Effector CD4-positive, alpha-beta T cell (primary cell): ENCODE measurements around the gene JPH3.

ENCODE experiments used
- DNase-seq: peaks from one replicate; pipeline ENCODE4 v3.0.0-alpha.2; 2020

The JPH3 gene

GRCh38 chr16:87601401-87601981, 817 bp upstream of the JPH3 start:
- no peak for DNase-seq

- no peak for DNase-seq
Observed at GRCh38 chr16:87602821-87603683, 744 bp downstream of the JPH3 start.

DNA sequence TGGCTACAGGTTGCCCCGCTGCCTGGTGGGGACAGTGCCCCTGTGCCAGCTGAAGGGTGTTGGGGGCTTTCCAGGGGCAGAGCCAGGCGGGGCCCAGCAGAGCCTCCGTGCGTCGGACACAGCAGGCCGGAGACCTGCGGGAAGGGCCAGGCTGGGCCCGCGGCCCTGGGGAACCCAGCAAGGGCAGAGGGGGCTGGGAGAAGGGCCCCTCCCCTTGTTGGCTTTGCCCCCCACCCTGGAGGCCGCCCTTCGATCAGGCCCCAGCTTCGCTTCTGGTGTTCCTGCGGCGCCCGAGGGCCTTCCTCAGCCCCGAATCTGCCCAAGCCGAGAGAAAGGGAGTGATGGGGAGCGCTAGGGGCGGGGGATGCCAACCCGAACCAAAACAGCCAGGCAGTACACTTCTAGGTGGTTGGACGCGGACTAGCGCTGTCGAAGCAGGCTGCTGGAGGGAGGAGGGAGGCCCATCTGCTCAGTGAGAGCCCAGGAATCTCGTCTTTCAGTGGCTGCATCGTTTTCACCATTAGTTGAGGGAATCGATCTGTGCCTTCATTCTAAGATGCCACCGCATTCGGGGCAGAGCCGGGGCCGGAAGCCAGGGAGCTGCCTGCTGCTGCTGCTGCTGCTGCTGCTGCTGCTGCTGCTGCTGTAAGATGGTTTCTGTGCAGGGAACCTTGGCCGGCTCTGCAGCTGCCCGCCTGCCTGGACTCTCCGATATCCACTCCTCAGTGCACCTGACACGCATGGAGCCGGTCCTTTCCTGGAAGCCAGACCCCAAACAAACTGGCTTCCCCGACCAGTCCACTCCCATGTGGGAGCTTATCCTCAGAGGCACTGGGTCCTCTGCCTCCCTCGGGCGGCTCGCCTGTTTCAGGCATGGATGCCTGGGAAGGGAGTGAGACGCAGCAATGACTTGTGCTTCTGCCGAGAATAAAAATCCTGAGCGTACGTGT, 1.7 kb downstream of the JPH3 start:
- DNase-seq, result no peak

GRCh38 chr16:87604634-87605111, 2.4 kb downstream of the JPH3 start:
- no peak for DNase-seq

DNA sequence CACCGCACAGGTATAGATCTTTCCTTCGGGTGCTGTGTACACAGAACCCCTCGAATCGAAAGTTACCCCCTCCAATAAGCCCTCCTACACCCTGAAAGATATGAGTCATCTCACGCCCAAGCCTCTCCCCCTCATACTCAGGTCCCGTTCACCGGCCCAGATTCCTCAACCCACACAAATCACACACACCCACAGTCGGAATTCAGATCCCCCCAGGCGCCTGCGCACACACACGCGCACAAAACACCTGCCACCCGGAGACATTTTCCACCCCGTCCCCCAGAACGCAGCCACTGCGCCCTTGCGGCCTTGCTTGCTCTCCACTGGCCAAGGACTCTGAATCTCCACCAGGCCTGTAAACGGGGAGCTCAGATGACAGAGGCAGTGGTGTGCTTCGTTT, 4.9 kb downstream of the JPH3 start:
- DNase-seq, result no peak

GRCh38 chr16:87607871-87608270, 5.6 kb downstream of the JPH3 start:
- no peak for DNase-seq

DNA sequence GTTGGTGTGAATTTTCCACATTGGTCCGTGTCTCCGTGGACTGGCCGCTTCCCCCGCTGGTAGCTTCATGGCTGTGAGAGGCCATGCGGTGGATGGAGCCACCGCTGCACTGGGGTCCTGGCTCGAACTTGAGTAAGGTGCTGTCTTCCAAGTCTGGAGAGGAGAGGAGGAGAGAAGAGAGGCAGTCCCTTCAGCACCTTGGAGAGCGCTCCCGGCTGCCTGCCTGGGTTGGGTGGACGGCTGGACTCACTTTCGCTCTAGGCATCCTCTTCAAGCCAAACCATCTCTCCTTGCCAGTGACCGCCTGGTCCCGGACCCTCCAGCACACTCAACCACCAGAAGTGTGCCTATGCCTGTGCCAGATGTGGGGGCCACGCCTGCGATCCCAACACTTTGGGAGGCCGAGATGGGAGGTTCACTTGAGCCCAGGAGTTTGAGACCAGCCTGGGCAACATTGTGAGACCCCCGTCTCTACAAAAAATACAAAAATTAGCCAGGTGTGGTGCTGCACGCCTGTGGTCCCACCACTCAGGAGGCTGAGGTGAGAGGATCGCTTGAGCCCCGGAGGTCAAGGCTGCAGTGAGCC, 6.2 kb downstream of the JPH3 start:
- peak; percentile 19 for DNase-seq

DNA sequence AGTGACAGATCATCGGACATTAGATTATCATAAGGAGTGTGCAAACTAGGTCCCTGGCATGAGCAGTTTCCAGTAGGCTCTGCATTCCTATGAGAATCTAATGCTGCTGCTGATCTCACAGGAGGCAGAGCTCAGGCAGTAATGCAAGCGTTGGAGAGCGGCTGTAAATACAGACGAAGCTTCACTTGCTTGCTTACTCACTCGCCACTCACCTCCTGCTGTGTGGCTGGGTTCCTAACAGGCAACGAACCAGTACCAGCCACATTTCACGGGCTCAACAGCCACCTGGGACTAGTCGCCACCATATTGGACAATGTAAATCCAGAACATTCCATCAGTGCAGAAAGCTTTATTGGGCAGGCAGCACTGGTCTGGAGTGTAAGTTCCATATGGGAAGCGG, 7.7 kb downstream of the JPH3 start:
- no peak for DNase-seq

DNA sequence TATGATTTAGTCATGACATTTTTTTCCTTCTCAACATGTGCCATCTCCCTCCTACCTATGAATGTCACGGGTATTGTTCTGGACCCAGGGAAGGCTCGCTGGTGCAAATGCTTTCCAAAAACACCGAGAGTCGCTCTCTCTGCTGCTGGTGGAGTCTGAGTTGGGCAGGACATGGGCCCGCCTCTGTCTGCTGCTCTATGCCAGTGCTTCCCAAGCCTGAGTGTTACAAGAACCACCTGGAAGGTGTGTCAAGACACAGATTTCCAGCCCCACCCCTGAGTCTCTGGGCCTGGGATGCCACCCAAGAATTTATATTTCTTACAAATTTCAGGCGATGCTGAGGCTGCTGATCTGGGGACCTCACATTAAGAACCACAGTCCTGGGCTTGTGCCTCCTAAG, 9.1 kb downstream of the JPH3 start:
- no peak for DNase-seq

- no peak for DNase-seq
Observed at GRCh38 chr16:87613961-87614360, 11.7 kb downstream of the JPH3 start.

GRCh38 chr16:87615621-87616041, 13.3 kb downstream of the JPH3 start:
- DNase-seq, result no peak

- no peak for DNase-seq
Observed at GRCh38 chr16:87616556-87616955, 14.2 kb downstream of the JPH3 start.

- no peak for DNase-seq
Observed at GRCh38 chr16:87618216-87618615, 15.9 kb downstream of the JPH3 start.

- no peak for DNase-seq
Observed at GRCh38 chr16:87619360-87620200, 17.3 kb downstream of the JPH3 start.

- DNase-seq, result no peak
Observed at GRCh38 chr16:87620201-87620495, 17.8 kb downstream of the JPH3 start.

DNA sequence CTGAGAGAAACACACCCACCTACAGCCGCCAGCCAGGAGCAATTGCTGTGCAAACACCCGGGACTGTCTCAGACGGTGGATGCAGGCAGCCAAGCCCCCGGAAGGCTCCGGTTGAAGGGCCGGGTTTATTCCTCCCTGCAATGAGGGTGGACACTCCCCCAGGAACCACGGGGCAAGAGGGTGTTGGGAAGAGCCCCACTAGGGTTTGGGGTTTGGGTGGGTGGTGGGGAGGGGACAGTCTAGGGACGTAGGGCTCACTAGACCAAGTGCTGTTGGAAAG, 19.2 kb downstream of the JPH3 start:
- DNase-seq, result no peak

GRCh38 chr16:87621976-87622713, 19.8 kb downstream of the JPH3 start:
- no peak for DNase-seq

GRCh38 chr16:87622756-87623319, 20.5 kb downstream of the JPH3 start:
- DNase-seq, result no peak

DNA sequence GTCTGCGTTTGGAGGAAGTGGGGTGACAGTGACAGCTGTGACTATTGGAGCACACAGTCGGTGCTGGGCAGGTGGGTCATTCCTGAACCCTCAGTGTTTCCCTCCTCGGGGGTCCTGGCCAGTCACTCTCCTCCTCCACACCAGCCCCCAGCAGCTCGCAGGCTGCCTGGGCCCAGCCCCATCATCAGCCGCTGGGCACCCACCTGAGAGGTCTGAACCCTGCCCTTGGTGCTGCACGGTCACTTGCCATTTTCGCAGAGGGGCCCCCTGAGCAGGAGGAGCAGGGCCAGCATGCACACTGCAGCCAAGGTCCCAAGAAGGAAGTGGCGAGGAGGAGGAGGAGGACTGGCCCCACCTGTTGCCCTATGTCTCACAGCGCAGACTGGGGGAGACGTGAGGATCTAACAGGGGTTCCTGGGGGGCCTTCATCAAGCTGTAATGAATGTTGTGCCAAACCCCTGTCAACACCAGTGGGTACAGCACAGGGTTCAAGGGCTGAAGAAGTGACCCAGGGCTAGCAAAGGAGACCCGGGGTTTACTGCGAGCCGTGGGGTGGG, 23.0 kb downstream of the JPH3 start:
- DNase-seq, result no peak

DNA sequence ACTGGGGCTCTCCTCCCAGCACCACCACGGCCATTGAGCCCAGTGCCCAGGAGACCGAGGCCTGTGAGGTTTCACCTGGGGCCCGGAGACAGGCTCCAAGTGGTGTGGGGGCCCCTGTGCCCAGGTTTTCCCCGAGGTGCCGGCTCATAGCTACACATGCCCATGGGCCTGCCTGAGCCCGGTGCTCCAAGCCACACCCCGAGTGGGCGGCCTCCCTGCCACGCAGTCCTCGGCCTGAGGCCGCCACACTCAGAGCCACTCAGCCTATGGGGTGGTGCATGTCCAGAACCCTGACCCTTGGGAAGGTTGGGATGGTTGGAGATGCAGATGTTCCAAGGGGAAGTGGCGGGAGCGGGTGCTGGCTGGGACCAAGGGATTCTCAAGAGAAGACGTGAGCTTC, 24.1 kb downstream of the JPH3 start:
- DNase-seq, result no peak

DNA sequence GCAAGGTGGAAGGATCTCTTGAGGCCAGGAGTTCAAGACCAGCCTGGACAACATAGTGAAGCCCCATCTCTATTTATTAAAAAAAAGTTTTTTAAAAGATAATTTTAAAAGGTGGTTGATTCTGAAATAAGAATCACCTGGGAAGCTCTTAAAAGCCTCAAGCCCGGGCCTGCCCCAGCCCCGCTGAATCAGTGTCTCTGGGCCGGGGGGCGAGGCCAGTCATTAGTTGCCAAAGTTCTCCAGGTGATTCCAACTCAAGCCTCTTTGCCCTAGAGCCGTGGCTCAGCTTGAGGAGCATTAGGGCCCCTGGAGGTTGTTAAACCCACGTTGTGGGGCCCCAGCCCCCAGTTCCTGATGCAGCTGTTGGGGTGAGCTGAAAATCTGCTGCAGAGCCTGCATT, 24.6 kb downstream of the JPH3 start:
- DNase-seq, result no peak
